ENCODE results near the gene ASTN2. TPM values are rescaled to one million over a fixed set of nuclear protein-coding genes. Genes with fewer than 3 reads are reported as not detected.

The ASTN2 gene
- total RNA-seq, 1 donor from 2014 or later, result 29.0 TPM

- Mint-ChIP-seq H3K27me3 (no peaks in the 10 kb centered on the region), H3K4me3 (ENCODE audit: low read depth) (no peak overlapping the region), H3K27ac (no peak overlapping the region), H3K9me3 (ENCODE audit: low read depth) (no peaks in the 10 kb centered on the region), H3K36me3 (ENCODE audit: insufficient read depth) (no peaks in the 10 kb centered on the region), H3K4me1 (ENCODE audit: low read depth) (no peaks in the 10 kb centered on the region)
- DNase-seq (ENCODE audit: low spot score, unreplicated experiment), result no peak
- TF ChIP-seq CTCF (IDR thresholded peaks at IDR 0.05; ENCODE audit: unreplicated experiment), result no peak
Observed at GRCh38 chr9:116798521-116798920, 616.3 kb downstream of the ASTN2 start.

- Mint-ChIP-seq H3K27me3 (no peaks in the 10 kb centered on the region), H3K36me3 (ENCODE audit: insufficient read depth) (no peaks in the 10 kb centered on the region), H3K4me1 (ENCODE audit: low read depth) (no peaks in the 10 kb centered on the region), H3K4me3 (ENCODE audit: low read depth) (no peak overlapping the region), H3K27ac (no peak overlapping the region), H3K9me3 (ENCODE audit: low read depth) (no peaks in the 10 kb centered on the region)
- TF ChIP-seq CTCF (IDR thresholded peaks at IDR 0.05; ENCODE audit: unreplicated experiment), result no peak
- no peak for DNase-seq (ENCODE audit: low spot score, unreplicated experiment)
Observed at GRCh38 chr9:116797276-116797675, 617.6 kb downstream of the ASTN2 start.

- Mint-ChIP-seq H3K36me3 (ENCODE audit: insufficient read depth) (no peaks in the 10 kb centered on the region), H3K9me3 (ENCODE audit: low read depth) (no peaks in the 10 kb centered on the region), H3K4me3 (ENCODE audit: low read depth) (no peak overlapping the region), H3K4me1 (ENCODE audit: low read depth) (no peaks in the 10 kb centered on the region), H3K27me3 (no peaks in the 10 kb centered on the region), H3K27ac (no peak overlapping the region)
- no peak for DNase-seq (ENCODE audit: low spot score, unreplicated experiment)
- TF ChIP-seq CTCF (IDR thresholded peaks at IDR 0.05; ENCODE audit: unreplicated experiment), result no peak
Observed at GRCh38 chr9:116796669-116797068, 618.2 kb downstream of the ASTN2 start.

- Mint-ChIP-seq H3K27me3 (no peaks in the 10 kb centered on the region), H3K4me3 (ENCODE audit: low read depth) (no peak overlapping the region), H3K36me3 (ENCODE audit: insufficient read depth) (no peaks in the 10 kb centered on the region), H3K4me1 (ENCODE audit: low read depth) (no peaks in the 10 kb centered on the region), H3K9me3 (ENCODE audit: low read depth) (no peaks in the 10 kb centered on the region), H3K27ac (no peak overlapping the region)
- TF ChIP-seq CTCF (IDR thresholded peaks at IDR 0.05; ENCODE audit: unreplicated experiment), result no peak
- DNase-seq (ENCODE audit: low spot score, unreplicated experiment), result no peak
Observed at GRCh38 chr9:116795821-116796220, 619.0 kb downstream of the ASTN2 start.

- DNase-seq (ENCODE audit: low spot score, unreplicated experiment), result no peak
- Mint-ChIP-seq H3K27me3 (no peaks in the 10 kb centered on the region), H3K27ac (no peak overlapping the region), H3K4me1 (ENCODE audit: low read depth) (no peaks in the 10 kb centered on the region), H3K36me3 (ENCODE audit: insufficient read depth) (no peaks in the 10 kb centered on the region), H3K4me3 (ENCODE audit: low read depth) (no peak overlapping the region), H3K9me3 (ENCODE audit: low read depth) (no peaks in the 10 kb centered on the region)
- no peak for TF ChIP-seq CTCF (IDR thresholded peaks at IDR 0.05; ENCODE audit: unreplicated experiment)
Observed at GRCh38 chr9:116792271-116792670, 622.6 kb downstream of the ASTN2 start.

Data from progenitor cell of endocrine pancreas (in vitro differentiated cells).